H1 (cell line): ENCODE data around the gene EPB41L2. TPM values are rescaled to one million over a fixed set of nuclear protein-coding genes. Genes with fewer than 3 reads are reported as not detected.

Source experiments
- CTCF ChIA-PET: fragments of 300-600 bp; sonication (Branson Sonifier 250); formaldehyde crosslinking; loops from one replicate; lab custom pipeline; 2021; ENCODE audit not compliant: partially characterized antibody; lab: Charles Lee
- POLR2A ChIA-PET: fragments of 300-600 bp; sonication (Branson Sonifier 250); formaldehyde crosslinking; loops from one replicate; lab custom pipeline; 2021; ENCODE audit warnings: inconsistent platforms; ENCODE audit not compliant: partially characterized antibody; lab: Charles Lee
- DNase-seq, 2 experiments: peaks; one replicate each; pipeline versions ENCODE4 v3.0.0 to v3.0.0-alpha.2; 2010 to 2022; ENCODE audit warnings: low spot score in 2 of 2, low read depth in 1 of 2, mixed read lengths in 1 of 2
- FAIRE-seq: peaks from 2 replicates; lab custom pipeline; 2011; peaks lifted over from hg19 to GRCh38; lab: Jason Lieb, UNC
- H2AFZ ChIP-seq: 2 replicates; pipeline ENCODE4 v1.8.1; 2012; ENCODE audit warnings: low read length, inconsistent platforms
- H2AK5ac ChIP-seq: 2 replicates; pipeline ENCODE4 v1.6.1; 2013; ENCODE audit warnings: low read depth, low read length
- H2BK120ac ChIP-seq: replicated peaks from 2 replicates; pipeline ENCODE3; 2013; ENCODE audit warnings: low read depth, low read length, inconsistent platforms
- H2BK12ac ChIP-seq: 2 replicates; pipeline ENCODE4 v1.6.1; 2013; ENCODE audit warnings: low read depth, low read length
- H2BK15ac ChIP-seq: 2 replicates; pipeline ENCODE4 v1.6.1; 2013; ENCODE audit warnings: low read length
- H2BK20ac ChIP-seq: 2 replicates; pipeline ENCODE4 v1.6.1; 2013; ENCODE audit warnings: low read length
- H2BK5ac ChIP-seq: 2 replicates; pipeline ENCODE4 v1.6.1; 2013; ENCODE audit warnings: low read depth, low read length
- H3K14ac ChIP-seq: 2 replicates; pipeline ENCODE4 v1.6.1; 2013; ENCODE audit warnings: inconsistent platforms; ENCODE audit not compliant: insufficient read length
- H3K18ac ChIP-seq: 2 replicates; pipeline ENCODE4 v1.6.1; 2013; ENCODE audit warnings: low read length; ENCODE audit errors: extremely low read depth
- H3K23ac ChIP-seq: 2 replicates; pipeline ENCODE4 v1.6.1; 2013; ENCODE audit warnings: inconsistent platforms; ENCODE audit not compliant: insufficient read length
- H3K23me2 ChIP-seq: 2 replicates; pipeline ENCODE4 v1.6.1; 2013; ENCODE audit warnings: low read depth, low read length
- H3K27ac ChIP-seq: 2 replicates; pipeline ENCODE4 v1.6.1; 2011; ENCODE audit warnings: low read depth, low read length, inconsistent platforms
- H3K27me3 ChIP-seq, 4 experiments: replicated peaks in 1 of 4; 1 replicate in 1 of 4; 2 replicates in 3 of 4; pipeline versions ENCODE4 v1.6.1 to v1.8.1; 2011 to 2013; ENCODE audit warnings: low read length in 3 of 4, mild to moderate bottlenecking in 3 of 4, inconsistent platforms in 2 of 4, mixed read lengths in 2 of 4, moderate library complexity in 1 of 4; ENCODE audit not compliant: control insufficient read depth in 3 of 4, insufficient read depth in 3 of 4; ENCODE audit errors: extremely low read depth in 1 of 4
- H3K36me3 ChIP-seq, 4 experiments: 2 replicates each; pipeline versions ENCODE4 v1.6.1 to v1.8.1; 2011 to 2013; ENCODE audit warnings: mild to moderate bottlenecking in 4 of 4, low read length in 3 of 4, moderate library complexity in 2 of 4, control low read depth in 1 of 4, inconsistent platforms in 1 of 4; ENCODE audit not compliant: insufficient read depth in 4 of 4, control insufficient read depth in 2 of 4
- H3K4ac ChIP-seq: replicated peaks from 2 replicates; pipeline ENCODE3; 2013; ENCODE audit warnings: low read length, low read depth, mixed read lengths, inconsistent platforms; ENCODE audit not compliant: insufficient read length
- H3K4me1 ChIP-seq, 4 experiments: replicated peaks in 1 of 4; 1 replicate in 1 of 4; 2 replicates in 3 of 4; pipeline versions ENCODE4 v1.6.1 to v1.8.1; 2011 to 2013; ENCODE audit warnings: low read length in 3 of 4, inconsistent platforms in 2 of 4, mixed read lengths in 1 of 4; ENCODE audit not compliant: insufficient read depth in 4 of 4, control insufficient read depth in 3 of 4
- H3K4me2 ChIP-seq, 2 experiments: 2 replicates each; pipeline versions ENCODE4 v1.6.1 to v1.8.1; 2011 to 2013; ENCODE audit warnings: low read depth in 2 of 2, low read length in 2 of 2, control low read depth in 1 of 2, inconsistent platforms in 1 of 2, mild to moderate bottlenecking in 1 of 2; ENCODE audit not compliant: insufficient read depth in 1 of 2
- H3K4me3 ChIP-seq, 4 experiments: fragments of 200-600, 300-600 bp in 1 of 4; sonication (generic), shearing (Covaris generic), sonication (Bioruptor Twin) in 1 of 4; 2 replicates each; pipeline versions ENCODE4 v1.5.1 to v1.8.1; 2011 to 2016; ENCODE audit warnings: low read length in 4 of 4, low read depth in 3 of 4, control low read depth in 2 of 4, inconsistent platforms in 2 of 4, mild to moderate bottlenecking in 2 of 4, mixed read lengths in 1 of 4, moderate library complexity in 1 of 4; ENCODE audit not compliant: insufficient read depth in 2 of 4; ENCODE audit errors: extremely low read depth in 1 of 4
- H3K56ac ChIP-seq: replicated peaks from 2 replicates; pipeline ENCODE3; 2013; ENCODE audit warnings: low read depth, mild to moderate bottlenecking, mixed read lengths, low read length, inconsistent platforms; ENCODE audit not compliant: insufficient read length
- H3K79me1 ChIP-seq: 2 replicates; pipeline ENCODE4 v1.6.1; 2013; ENCODE audit warnings: low read depth, low read length, control low read depth
- H3K79me2 ChIP-seq, 2 experiments: 2 replicates each; pipeline versions ENCODE4 v1.6.1 to v1.8.1; 2012 to 2013; ENCODE audit warnings: low read length in 2 of 2, mild to moderate bottlenecking in 2 of 2, inconsistent platforms in 1 of 2; ENCODE audit not compliant: insufficient read depth in 2 of 2, control insufficient read depth in 1 of 2
- H3K9ac ChIP-seq, 4 experiments: replicated peaks in 1 of 4; 1 replicate in 1 of 4; 2 replicates in 3 of 4; pipeline versions ENCODE4 v1.6.1 to v1.8.1; 2011 to 2013; ENCODE audit warnings: low read depth in 3 of 4, low read length in 3 of 4, control low read depth in 2 of 4, mild to moderate bottlenecking in 2 of 4, moderate library complexity in 2 of 4, inconsistent platforms in 1 of 4; ENCODE audit errors: extremely low read depth in 1 of 4
- H3K9me3 ChIP-seq, 2 experiments: 2 replicates each; pipeline versions ENCODE4 v1.6.1 to v1.8.1; 2012 to 2013; ENCODE audit warnings: mild to moderate bottlenecking in 2 of 2, moderate library complexity in 2 of 2, control low read depth in 1 of 2, inconsistent platforms in 1 of 2, low read depth in 1 of 2, low read length in 1 of 2, mixed read lengths in 1 of 2; ENCODE audit not compliant: insufficient read depth in 2 of 2
- H4K20me1 ChIP-seq, 2 experiments: replicated peaks in 1 of 2; 2 replicates each; pipeline versions ENCODE3 to v1.8.1; 2011 to 2013; ENCODE audit warnings: inconsistent platforms in 2 of 2, low read length in 2 of 2, mild to moderate bottlenecking in 1 of 2; ENCODE audit not compliant: insufficient read depth in 2 of 2, control insufficient read depth in 1 of 2
- H4K5ac ChIP-seq: 2 replicates; pipeline ENCODE4 v1.6.1; 2013; ENCODE audit warnings: low read length, low read depth, mixed read lengths, inconsistent platforms; ENCODE audit not compliant: insufficient read length
- H4K8ac ChIP-seq: 2 replicates; pipeline ENCODE4 v1.8.0; 2013; ENCODE audit warnings: mild to moderate bottlenecking, moderate library complexity, low read length, inconsistent platforms; ENCODE audit not compliant: insufficient read depth; ENCODE audit errors: extremely low read depth
- H4K91ac ChIP-seq: replicated peaks from 2 replicates; pipeline ENCODE3; 2013; ENCODE audit warnings: low read length, mixed read lengths, inconsistent platforms; ENCODE audit not compliant: insufficient read length
- GTF2F1 ChIP-seq: IDR thresholded peaks from 2 replicates; pipeline ENCODE4 v1.6.1; 2012; ENCODE audit warnings: low read depth, low read length, improper control_type of control experiment, borderline replicate concordance
- KDM1A ChIP-seq: fragments of 200-600, 300-600 bp; sonication (generic); IDR thresholded peaks from 2 replicates; pipeline ENCODE4 v1.7.1; 2016; ENCODE audit warnings: mild to moderate bottlenecking, low read length, borderline replicate concordance
- MAFK ChIP-seq: IDR thresholded peaks from 2 replicates; pipeline ENCODE4 v1.6.1; 2012; ENCODE audit warnings: low read depth, mild to moderate bottlenecking, improper control_type of control experiment, low read length
- ZNF274 ChIP-seq: IDR thresholded peaks from 2 replicates; pipeline ENCODE4 v1.7.0; 2012; ENCODE audit warnings: low read length, borderline replicate concordance; ENCODE audit errors: extremely low read depth
- WGBS, 2 experiments: shearing (Covaris generic) in 1 of 2; methylation state at CpG; one replicate each; pipeline versions ENCODE4 v1.1.6 to v1.1.7; 2013 to 2015; ENCODE audit warnings: low lambda C conversion rate in 2 of 2, mixed read lengths in 2 of 2, inconsistent platforms in 1 of 2, low coverage in 1 of 2, missing lambda C conversion rate in 1 of 2; ENCODE audit not compliant: insufficient replicate concordance in 2 of 2, insufficient coverage in 1 of 2, insufficient read length in 1 of 2; ENCODE audit errors: extremely low coverage in 1 of 2, missing lambda C conversion rate in 1 of 2; 5-methylcytosine and 5-hydroxymethylcytosine counted together
- polyA plus RNA-seq, 7 experiments: library from polyadenylated mRNA; depleted of rRNA in 3 of 7; stranded (reverse) in 5 of 7; unstranded in 2 of 7; fragments of >200 nt in 5 of 7; fragments of 200-250 nt in 2 of 7; gene quantifications; 1 replicate in 5 of 7; 2 replicates in 1 of 7; 4 replicates in 1 of 7; pipeline versions ENCODE4 v1.2.1 to v1.2.3, GENCODE V29; 2011 to 2013; ENCODE audit warnings: missing spikeins in 2 of 7, mixed read lengths in 2 of 7
- total RNA-seq: library from RNA; stranded (reverse); fragmentation: NEBNext Ultra II Directional; extraction: Animal tissue kit (Norgen Biotek cat#: 25700); gene quantifications from 2 replicates; pipeline ENCODE4 v1.2.1, GENCODE V29; 2021

EPB41L2 gene
- total and polyA plus RNA-seq, 2 of the 8 experiments (the other 6 are each of a cell fraction or from before 2014, with no cell fraction given) = 22.5 to 123 TPM

GRCh38 chr6:130862370-130862769, 200.7 kb downstream of the EPB41L2 start:
- Histone ChIP-seq H2BK120ac (no peak overlapping the region), H3K27ac (no peak overlapping the region), H3K9ac (no peak overlapping the region), H3K4me2 (no peak overlapping the region), H4K20me1 (no peaks in the 10 kb centered on the region), H3K14ac (no peak overlapping the region), H3K18ac (no peak overlapping the region), H3K9me3 (no peaks in the 10 kb centered on the region), H3K79me1 (no peaks in the 10 kb centered on the region), H3K56ac (no peak overlapping the region), H2BK15ac (no peak overlapping the region), H3K79me2 (no peaks in the 10 kb centered on the region), H3K23ac (no peak overlapping the region), H3K4me3 (no peak overlapping the region), H3K4ac (no peak overlapping the region), H2BK5ac (no peak overlapping the region), H2AFZ (no peak overlapping the region), H2AK5ac (no peak overlapping the region), H3K23me2 (no peaks in the 10 kb centered on the region), H4K91ac (no peak overlapping the region), H3K27me3 (peaks cover 0 to 1% (median 0%) of the 10 kb centered on the region in 4 experiments; a peak in 1 of 7 replicates), H4K8ac (no peak overlapping the region), H2BK12ac (no peak overlapping the region), H3K4me1 (peaks cover 0 to 3% (median 0%) of the 10 kb centered on the region in 4 experiments; a peak in 1 of 7 replicates), H3K36me3 (peaks cover 0 to 3% (median 0%) of the 10 kb centered on the region in 4 experiments; a peak in 1 of 8 replicates), H4K5ac (no peak overlapping the region), H2BK20ac (no peak overlapping the region)
- POLR2A ChIA-PET = interaction anchor here (1.2 kb wide), 1 partner anchor 13 kb away, joined by 3 read pairs; no protein-coding TSS in a partner anchor
- DNase-seq (no peak), FAIRE-seq (no peak)
- TF ChIP-seq MAFK = no peak
- TF ChIP-seq KDM1A = no peak
- TF ChIP-seq GTF2F1 = no peak
- TF ChIP-seq ZNF274 = no peak
- 67% methylated on average over 2 of the region's 2 CpGs; no CpG with 5 or more reads in 1 of the 2 experiments for WGBS, 2 experiments
- CTCF ChIA-PET = interaction anchor here (0.7 to 3.1 kb wide), 4 partner anchors 10 to 657 kb away, joined by 3 to 21 read pairs (median 4); no protein-coding TSS in a partner anchor
